Upper lobe of left lung (tissue), 4 donors: ENCODE results near the gene PCDHGA4.
"Not testable (repeated sequence)": the region's sequence is repeated elsewhere in the genome, so short reads cannot be mapped to it uniquely, and the experiment has no call there.

ENCODE experiments used
- EP300 ChIP-seq, 4 donors: sonication (generic); formaldehyde crosslinking; IDR thresholded peaks; one replicate each; pipeline ENCODE4 v1.5.1; 2017; ENCODE audit warnings: antibody characterized with exemption in 4 of 4, control low read depth in 2 of 4
- POLR2A ChIP-seq, 4 donors: fragments of 450-650 bp; IDR thresholded peaks; one replicate each; pipeline ENCODE4 v1.5.1; 2016 to 2017; ENCODE audit warnings: antibody characterized with exemption in 4 of 4, mild to moderate bottlenecking in 2 of 4

- not testable (repeated sequence) for TF ChIP-seq EP300, POLR2A (IDR thresholded peaks at IDR 0.05)
Measured at GRCh38 chr5:141332571-141332970, 22.2 kb upstream of the PCDHGA4 start.
